RCC 7860 (cell line): ENCODE data around the gene KLHL29.

Source experiments
- DNase-seq: peaks from one replicate; pipeline ENCODE4 v3.0.0-alpha.2; 2015; ENCODE audit warnings: low spot score
- FAIRE-seq: peaks from 2 replicates; lab custom pipeline; 2012; peaks lifted over from hg19 to GRCh38; lab: Jason Lieb, UNC

Gene KLHL29

GRCh38 chr2:23420091-23420839, 35.3 kb downstream of the KLHL29 start:
- FAIRE-seq = no peak
- no peak for DNase-seq

GRCh38 chr2:23420840-23421476, 36.0 kb downstream of the KLHL29 start:
- no peak for FAIRE-seq
- DNase-seq = no peak

DNA sequence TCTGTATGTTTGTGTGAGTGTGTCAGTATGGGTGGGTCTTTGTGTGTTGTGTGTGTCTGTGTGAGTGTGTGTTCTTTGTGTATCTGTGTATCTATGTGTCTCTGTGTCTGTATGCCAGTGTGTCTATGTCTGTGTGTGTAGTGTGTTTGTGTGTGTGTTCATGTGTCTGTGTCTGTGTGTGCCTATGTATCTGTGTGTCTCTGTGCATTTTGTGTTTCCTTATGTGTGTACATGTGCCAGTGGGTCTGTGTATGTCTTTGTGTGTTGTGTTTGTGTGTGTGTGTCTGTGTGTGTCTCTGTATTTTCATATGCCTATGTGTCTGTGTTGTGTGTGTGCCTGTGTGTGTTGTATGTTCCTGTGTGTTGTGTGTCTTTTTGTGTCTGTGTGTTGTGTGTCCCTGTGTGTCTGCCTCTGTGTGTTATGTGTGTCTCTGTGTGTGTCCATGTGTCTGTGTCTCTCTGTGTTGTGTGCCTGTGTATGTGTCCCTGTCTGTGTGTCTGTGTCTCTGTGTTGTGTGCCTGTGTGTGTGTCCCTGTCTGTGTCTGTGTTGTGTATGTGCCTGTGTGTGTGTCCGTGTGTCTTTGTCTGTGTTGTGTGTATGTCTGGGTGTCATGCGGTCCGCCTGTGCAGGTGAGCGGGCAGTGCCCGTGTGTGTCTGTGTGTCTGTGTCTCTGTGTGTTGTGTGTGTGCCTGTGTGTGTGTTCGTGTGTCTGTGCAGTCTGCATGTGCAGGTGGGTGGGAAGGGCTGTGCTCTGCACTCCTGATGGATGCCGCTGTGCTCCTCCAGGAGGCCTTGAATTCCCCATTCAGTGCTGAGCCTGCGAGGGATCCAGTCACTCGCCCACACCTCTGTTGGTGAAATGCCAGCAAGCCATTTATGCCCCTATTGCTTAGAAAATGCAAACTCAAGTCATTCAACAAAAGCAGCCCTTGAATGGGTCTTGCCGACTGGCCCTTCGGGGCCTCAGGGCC, 37.4 kb downstream of the KLHL29 start:
- FAIRE-seq = no peak
- DNase-seq = no peak

GRCh38 chr2:23423062-23423872, 38.3 kb downstream of the KLHL29 start:
- no peak for FAIRE-seq

GRCh38 chr2:23423873-23424680, 39.1 kb downstream of the KLHL29 start:
- DNase-seq (no peak), FAIRE-seq (no peak)

More at GRCh38 chr2:23423062-23423872, 38.3 kb downstream of the KLHL29 start:
- no peak for DNase-seq

DNA sequence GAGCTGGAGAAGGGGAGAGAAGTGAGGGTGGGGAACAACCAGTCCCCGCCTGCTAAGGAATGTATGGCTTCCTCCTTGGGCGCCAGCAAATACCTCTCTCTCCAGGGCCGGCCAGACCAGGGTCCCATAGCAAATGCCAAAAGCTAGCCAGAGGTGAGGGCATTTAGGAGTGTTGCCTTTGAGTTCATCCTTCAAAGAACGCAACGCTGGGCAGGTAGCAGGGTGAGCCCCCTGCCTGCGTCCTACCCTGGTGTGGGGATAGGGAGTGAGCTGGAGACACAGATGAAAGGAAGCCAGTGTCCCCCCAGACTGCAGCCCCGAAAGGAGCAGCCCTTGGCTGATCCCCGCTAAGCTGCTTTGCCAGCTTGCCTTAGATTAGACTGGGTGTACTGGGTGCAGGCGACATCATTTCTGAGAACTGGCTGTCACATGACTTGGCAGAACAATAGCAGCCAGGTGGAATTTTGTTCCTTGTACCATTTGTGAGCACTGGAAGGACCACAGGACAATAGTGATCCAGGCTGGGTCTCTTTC, 40.4 kb downstream of the KLHL29 start:
- DNase-seq (no peak), FAIRE-seq (no peak)

- DNase-seq (no peak), FAIRE-seq (no peak)
Observed at GRCh38 chr2:23425885-23426262, 40.9 kb downstream of the KLHL29 start.

DNA sequence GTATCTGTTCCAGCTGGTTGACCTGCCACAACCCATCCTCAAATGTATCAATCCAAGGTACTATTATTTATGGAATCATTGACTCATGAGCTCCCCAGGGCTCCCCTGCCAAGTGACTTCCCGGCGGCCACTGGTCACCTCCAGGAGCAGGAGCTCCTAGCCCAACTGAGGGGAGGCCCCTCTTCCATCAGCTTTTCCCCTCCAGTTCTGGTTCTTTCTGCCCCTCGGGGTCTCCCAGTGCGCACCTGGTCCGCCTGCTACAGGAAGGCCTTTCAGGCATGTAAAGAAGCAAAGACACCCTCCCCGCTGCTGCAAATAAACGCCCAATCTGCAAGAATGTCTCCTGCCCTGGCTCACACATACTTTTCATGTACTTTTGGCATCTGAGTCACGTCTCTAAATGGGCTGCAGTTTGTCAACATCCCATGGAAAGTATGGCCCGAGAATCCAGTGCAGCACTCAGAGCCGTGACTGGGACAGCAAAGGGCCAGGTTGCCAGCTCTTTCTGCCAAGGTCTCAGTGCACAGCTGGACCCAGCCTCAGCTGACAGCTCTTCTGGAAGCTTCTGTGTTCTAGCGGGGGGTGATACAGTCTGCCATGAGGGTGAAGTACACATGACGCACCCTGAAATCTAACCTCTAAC, 41.4 kb downstream of the KLHL29 start:
- DNase-seq (no peak), FAIRE-seq (no peak)

DNA sequence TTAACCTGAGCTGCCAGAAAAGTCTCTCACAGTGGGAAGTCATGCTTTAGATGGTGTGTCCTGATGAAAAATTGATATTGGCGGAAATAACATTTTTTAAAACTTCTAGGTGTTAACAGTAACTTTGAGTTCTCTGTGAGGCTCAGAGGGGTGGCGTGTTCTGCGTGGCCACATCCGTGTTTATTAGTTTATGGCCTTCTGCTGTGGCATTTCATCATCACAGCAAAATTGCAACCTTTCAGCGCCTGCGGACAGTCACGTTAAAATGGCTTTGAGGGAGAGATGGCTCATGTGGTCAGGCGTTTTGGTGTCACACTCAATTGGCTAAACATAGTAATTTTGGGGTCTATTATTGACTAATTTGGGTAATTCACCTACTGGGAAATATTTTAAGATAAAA, 42.4 kb downstream of the KLHL29 start:
- FAIRE-seq = no peak
- DNase-seq = no peak

DNA sequence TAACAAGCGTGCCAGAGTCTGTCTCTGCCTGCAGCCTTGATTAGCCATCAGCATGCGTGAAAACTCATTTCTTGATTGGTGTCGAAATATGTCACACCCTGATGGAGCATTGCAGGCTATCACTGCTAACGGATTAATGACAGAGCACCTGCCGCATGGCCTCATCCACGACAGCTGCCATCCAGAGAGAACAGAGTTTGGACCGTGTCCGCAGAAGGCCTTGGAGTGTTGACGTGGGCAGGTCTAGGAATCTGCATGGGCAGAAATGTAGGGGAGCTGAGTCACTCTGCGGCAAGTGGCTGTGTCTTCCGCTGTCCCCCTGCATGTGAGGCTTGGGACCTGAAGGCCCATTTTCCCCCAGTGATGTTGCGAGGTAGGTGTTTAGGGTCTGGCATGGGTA, 43.0 kb downstream of the KLHL29 start:
- no peak for DNase-seq
- no peak for FAIRE-seq

- DNase-seq (no peak), FAIRE-seq (no peak)
Observed at GRCh38 chr2:23429036-23429435, 44.1 kb downstream of the KLHL29 start.

DNA sequence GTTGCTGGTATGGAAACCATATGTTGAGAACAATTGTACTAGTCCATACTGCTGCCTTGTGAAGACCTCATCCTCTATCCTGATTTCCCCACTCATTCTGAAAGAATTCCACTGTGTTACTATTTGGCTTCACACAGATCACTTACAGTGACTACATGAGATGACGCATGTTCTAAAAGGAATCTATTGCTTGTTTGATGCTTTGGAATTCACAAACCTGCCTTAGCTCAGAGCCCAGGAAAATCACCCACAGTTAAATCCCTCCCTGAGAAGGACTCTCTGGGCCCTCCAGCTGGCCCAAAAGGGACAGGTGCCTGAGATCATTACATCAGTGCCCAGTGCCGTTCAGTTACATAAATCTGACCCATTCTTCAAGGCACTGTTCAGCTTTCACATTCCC, 45.3 kb downstream of the KLHL29 start:
- FAIRE-seq = no peak
- no peak for DNase-seq

DNA sequence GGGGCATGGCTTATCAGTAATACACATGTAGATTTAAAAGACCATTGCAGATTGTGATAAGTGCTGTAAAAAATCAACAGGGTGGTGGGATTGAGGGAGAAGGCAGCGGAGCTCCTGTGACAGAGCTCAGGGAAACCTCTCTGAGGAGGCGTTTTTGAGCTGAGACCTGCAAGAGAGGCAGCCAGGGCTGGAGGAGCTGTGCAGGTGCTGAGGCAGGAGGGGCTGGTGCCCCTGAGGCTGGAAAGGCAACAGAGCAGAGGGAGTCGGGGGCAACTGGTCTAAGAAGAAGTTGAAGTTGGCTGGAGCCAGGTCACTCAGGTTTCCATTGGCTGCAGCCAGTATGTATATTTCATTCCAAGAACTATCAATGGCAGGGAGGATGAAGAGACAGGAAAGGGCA, 47.6 kb downstream of the KLHL29 start:
- no peak for FAIRE-seq
- DNase-seq = no peak

DNA sequence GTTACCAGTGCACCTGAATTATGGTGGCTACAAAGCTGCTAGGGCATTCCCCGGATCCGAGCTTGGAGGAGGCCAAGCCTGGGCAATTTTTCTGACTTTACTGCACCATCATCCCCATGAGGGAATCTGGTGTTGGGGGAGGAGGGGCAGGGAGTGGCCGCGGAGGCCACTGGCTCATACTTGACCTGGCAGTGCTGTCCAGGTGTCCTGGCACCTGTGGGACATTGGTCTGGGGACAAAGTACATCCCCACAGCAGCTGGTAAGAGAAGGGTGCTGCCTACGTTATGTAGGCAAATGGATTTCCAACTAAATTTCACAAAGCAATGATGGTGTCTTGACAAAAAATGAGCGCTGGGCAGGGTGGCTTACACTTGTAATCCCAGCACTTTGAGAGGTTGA, 48.3 kb downstream of the KLHL29 start:
- DNase-seq = no peak
- FAIRE-seq = no peak

GRCh38 chr2:23434721-23435121, 49.7 kb downstream of the KLHL29 start:
- FAIRE-seq = no peak
- DNase-seq = no peak

DNA sequence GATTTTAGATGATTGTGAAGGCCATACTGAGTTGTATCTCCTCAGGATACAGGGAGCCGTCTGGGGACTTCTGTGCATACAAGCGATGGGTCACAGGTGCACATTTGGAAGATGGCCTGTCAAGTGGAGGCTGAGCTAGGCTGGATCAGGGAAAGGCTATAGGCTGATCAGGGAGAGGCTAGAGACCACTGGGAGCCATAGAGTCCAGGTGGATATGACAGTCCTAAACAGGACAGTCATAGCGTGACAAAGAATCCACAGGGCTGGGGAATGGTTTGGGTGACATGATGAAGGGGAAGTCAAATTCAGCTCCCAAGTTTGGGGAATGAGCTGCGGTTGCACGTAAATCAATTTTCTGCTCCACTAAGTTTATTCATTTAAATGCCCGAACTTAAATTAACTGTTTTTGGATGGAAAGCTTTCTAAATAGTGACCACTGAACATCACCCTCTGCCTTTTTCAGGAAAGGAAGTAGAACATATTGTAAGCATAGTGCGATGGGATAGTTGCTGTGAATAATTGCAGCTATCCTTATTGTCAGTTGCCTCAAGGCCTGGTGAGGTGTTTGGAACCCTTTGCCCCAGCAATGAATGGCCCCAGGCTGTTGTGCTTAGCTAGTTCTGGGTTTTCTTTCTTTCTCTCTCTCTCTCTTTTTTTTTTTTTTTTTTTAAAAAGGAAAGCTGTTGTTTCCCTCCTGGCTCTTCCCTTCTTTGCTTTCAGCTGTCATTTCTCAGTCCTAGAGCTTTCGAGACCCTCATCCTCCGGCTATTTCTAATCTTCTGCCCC, 50.5 kb downstream of the KLHL29 start:
- no peak for FAIRE-seq

DNA sequence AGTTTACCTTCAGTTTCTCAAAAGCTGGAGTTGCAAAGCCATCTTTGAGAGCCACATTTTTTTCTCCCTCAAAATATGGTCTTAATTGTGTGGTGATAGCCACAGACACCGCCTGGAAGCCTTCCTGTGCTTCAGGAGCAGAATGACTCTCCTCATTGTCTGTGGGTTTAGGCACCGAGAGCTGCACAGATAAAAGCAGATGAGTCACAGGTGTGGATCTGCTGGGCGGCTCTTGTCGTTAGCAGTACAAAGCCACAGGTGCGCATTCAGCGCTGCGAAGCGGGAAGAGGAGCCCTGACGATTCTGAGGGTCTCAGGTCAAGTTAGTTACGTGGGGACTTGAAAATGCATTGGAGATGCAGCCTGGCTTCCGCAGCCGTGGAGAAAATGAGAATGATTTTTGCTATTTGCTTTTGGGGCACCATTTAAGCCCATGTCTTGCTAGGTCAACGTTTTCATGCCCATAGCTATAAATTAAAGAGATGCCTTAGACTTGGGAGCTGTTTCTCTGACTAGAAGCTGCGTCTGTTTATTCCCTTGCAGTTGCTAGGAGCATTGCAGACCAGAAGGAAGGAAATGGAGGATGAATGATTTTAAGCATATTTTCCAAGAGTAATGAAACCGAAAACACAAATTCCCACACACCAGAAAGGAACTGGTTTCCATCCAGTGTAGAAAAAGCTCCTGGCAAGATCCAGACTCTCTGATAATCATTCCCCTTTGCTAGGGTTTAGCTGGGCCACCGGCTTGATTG, 51.5 kb downstream of the KLHL29 start:
- DNase-seq = no peak
- no peak for FAIRE-seq

More for the DNA sequence above, 50.5 kb downstream of the KLHL29 start:
- no peak for DNase-seq

- FAIRE-seq (no peak), DNase-seq (no peak)
Observed at GRCh38 chr2:23441414-23441813, 56.4 kb downstream of the KLHL29 start.
